NCI-H1436 treated with DMSO at 0.1 percent for 48 hours (cell line): ENCODE data around the gene GAGE2A.
"Not testable (repeated sequence)": the region's sequence is repeated elsewhere in the genome, so short reads cannot be mapped to it uniquely, and the experiment has no call there.

Source experiments
- DNase-seq: peaks from one replicate; lab custom pipeline; 2025; lab: John Stamatoyannopoulos, UW

Gene GAGE2A, protein sequence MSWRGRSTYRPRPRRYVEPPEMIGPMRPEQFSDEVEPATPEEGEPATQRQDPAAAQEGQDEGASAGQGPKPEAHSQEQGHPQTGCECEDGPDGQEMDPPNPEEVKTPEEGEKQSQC

GRCh38 chrX:49589196-49589595, at the start of gene GAGE2A:
Gene GAGE2A (plus strand): TSS chrX:49589496. CDS start chrX:49590651, 1,155 bp downstream.
- not testable (repeated sequence) for DNase-seq

GRCh38 chrX:49541433-49541832, 47.9 kb upstream of the GAGE2A start, which contains the start of gene GAGE12D:
Gene GAGE12D (plus strand): TSS chrX:49541733. CDS start chrX:49542888, 1,155 bp downstream.
- not testable (repeated sequence) for DNase-seq

DNA sequence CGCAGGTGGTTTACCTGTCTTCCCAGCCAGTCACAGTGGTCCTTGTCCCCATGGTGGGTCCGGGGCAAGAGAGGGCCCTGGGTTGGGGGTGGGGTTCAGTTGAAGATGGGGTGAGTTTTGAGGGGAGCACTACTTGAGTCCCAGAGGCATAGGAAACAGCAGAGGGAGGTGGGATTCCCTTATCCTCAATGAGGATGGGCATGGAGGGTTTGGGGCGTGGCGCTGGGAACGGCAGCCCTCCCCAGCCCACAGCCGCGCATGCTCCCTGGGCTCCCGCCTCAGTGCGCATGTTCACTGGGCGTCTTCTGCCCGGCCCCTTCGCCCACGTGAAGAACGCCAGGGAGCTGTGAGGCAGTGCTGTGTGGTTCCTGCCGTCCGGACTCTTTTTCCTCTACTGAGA, 38.3 kb upstream of the GAGE2A start, which contains the start of gene GAGE12E:
GAGE12E (plus strand) TSS at position 301 of the 400 bp plus-strand sequence. CDS start 1,155 bp downstream, outside the sequence.
- not testable (repeated sequence) for DNase-seq

GRCh38 chrX:49560542-49560941, 28.8 kb upstream of the GAGE2A start, which contains the start of gene GAGE12F:
Gene GAGE12F (plus strand): TSS chrX:49560842. CDS start chrX:49561997, 1,155 bp downstream.
- DNase-seq: not testable (repeated sequence)

DNA sequence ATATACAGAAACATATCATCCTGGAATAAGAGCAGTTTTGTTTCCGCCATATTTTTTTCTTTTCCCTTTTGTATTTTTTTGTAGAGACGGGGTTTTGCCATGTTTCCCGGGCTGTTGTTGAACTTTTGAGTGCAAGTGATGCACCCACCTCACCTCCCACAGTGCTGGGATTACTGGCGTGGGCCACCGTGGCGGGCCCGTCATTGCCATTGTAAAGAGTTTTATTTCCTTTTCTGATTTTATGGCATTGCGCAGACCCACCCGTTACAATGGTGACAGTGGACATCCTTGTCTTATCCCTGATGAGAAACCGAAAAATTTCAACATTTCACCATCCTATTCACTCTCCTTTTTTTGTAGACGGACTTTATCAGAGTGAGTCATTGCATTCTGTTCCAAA, 20.6 kb upstream of the GAGE2A start:
- DNase-seq: not testable (repeated sequence)

DNA sequence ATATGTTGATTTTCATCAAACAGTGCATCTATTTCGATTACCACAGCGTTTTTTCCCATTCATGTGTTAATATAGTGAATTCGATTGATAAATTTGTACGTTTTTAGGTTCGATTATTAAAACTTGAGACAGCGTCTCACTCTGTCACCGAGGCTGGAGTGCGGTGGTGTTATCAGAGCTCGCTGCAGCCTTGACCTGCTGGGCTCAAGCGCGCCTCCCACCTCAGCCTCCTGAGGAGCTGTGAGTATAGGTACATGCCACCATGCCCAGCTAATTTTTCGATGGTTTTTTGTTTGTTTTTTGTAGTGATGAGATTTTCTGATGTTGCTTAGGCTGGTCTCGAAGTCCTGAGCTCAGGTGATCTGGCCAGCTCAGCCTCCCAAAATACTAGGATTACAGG, 20.1 kb upstream of the GAGE2A start:
- not testable (repeated sequence) for DNase-seq

DNA sequence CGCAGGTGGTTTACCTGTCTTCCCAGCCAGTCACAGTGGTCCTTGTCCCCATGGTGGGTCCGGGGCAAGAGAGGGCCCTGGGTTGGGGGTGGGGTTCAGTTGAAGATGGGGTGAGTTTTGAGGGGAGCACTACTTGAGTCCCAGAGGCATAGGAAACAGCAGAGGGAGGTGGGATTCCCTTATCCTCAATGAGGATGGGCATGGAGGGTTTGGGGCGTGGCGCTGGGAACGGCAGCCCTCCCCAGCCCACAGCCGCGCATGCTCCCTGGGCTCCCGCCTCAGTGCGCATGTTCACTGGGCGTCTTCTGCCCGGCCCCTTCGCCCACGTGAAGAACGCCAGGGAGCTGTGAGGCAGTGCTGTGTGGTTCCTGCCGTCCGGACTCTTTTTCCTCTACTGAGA, 19.2 kb upstream of the GAGE2A start, which contains the start of gene GAGE12G:
GAGE12G (plus strand) TSS at position 301 of the 400 bp plus-strand sequence. CDS start 1,155 bp downstream, outside the sequence.
- not testable (repeated sequence) for DNase-seq

- not testable (repeated sequence) for DNase-seq
Measured at GRCh38 chrX:49579649-49580048, 9.6 kb upstream of the GAGE2A start, which contains the start of gene GAGE12H. Gene GAGE12H (plus strand): TSS chrX:49579949. CDS start chrX:49581104, 1,155 bp downstream.

GRCh38 chrX:49589769-49590478, 628 bp downstream of the GAGE2A start:
- DNase-seq: not testable (repeated sequence)

- not testable (repeated sequence) for DNase-seq
Measured at GRCh38 chrX:49590488-49590887, 1.2 kb downstream of the GAGE2A start.

GRCh38 chrX:49598720-49599119, 9.4 kb downstream of the GAGE2A start, which contains the start of gene GAGE1:
Gene GAGE1 (plus strand): TSS chrX:49599020. CDS start chrX:49600175, 1,155 bp downstream.
- not testable (repeated sequence) for DNase-seq

GRCh38 chrX:49610718-49611310, 21.5 kb downstream of the GAGE2A start:
- DNase-seq: no peak

DNA sequence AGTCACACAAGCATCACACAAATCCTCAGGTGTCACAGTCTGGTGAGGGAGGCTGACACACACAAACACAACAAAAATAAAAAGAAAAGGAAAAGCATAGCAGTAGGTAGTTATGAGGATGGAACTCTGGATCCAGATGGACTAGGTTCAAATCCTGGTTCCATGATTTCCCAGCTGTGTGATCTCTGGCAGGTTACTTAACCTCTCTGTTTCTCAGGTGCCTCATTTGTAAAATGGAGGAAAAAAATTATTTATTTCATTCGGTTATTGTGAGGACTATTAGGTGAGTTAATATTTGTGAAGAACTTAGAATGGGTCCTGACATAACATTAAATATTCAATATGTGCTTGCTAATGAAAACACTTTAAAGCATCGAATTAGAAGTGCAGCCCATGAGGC, 29.3 kb downstream of the GAGE2A start:
- DNase-seq: no peak

DNA sequence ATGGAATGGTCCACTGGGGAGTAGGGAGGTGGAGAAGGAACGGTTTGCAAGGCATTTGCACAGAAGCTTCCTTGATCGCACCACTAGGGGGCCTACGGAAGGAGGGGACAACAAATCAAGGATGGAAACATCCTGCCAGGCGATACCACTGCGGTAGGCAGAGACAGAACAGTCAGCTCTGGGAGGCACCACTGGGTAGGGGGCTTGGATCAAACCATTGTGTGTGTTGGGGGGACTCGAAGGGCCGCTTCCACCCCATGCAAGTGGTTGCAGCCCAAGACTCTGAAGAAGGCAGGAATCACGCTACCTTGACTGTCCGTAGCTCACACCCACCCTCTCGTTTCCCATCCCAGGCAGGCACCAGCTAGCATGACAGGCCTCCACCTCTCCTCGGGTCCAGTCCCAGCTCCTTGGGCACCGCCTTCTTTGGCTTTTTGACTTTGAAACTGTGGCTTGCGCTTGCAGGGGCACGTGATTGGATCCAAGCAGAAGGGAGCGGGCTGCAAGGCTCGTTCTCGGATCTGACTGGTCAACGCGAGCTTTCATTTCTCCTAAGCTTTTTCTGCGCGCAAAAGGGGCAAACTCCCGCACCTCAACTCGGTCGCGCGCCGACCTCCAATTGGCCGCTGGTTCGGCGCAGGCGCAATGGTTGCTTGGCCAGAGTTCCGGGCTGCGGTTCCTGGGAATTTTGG, 37.9 kb downstream of the GAGE2A start:
- DNase-seq: no peak

DNA sequence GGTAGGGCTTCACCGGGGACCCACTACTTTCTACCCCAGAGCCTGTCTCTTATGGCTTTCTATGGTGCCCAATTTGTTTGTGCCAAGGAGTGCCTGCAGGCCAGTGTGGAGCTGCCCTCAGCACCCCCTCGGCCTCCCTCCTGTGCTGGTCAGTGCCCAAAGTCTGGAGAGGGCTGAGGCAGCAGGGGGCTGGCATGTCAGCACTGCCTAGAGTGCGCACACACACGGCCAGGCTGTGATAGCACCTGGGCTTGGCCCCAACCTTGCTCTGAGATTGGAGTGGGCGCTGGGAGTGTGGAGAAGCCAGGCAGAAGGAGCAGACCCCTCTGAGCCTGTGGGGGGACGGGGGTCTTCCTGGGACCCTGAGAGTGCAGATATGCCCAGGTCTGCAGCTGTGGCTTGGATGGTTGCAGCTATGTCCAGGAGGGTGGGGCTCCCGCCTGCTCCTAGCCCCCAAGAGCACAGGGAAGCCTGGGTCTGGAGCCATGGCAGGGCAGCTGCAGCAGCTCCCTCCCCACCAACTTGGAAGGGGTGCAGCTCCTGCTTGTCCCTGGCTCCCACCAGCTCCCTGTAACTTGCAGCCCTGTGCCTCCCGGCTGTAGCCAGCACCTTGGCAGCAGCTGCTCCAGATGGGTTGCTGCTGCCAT, 55.8 kb downstream of the GAGE2A start:
- DNase-seq: no peak
